GM12878 (cell line): ENCODE data around the gene PLA2G2E. TPM values are rescaled to one million over a fixed set of nuclear protein-coding genes. Genes with fewer than 3 reads are reported as not detected.

ENCODE experiments used
- ATAC-seq: fragments of 200-7000 bp; cut with Tn5 transposase; 3 replicates; pipeline ENCODE4 v1.9.1; 2020; ENCODE audit warnings: mild to moderate bottlenecking, moderate library complexity
- BruUV-seq: library from RNA; stranded (reverse); fragments of 400-500 nt; replicated peaks from 2 replicates; lab custom pipeline; 2021; lab: Mats Ljungman, UMichigan
- CTCF ChIA-PET: fragments of 300-600 bp; sonication (Branson Sonifier 250); formaldehyde crosslinking; extraction: SDS; loops from one replicate; lab custom pipeline; 2021; ENCODE audit warnings: inconsistent platforms; lab: Yijun Ruan, JAX
- POLR2A ChIA-PET: fragments of 350-600 bp; formaldehyde crosslinking; extraction: SDS; loops from one replicate; lab custom pipeline; 2021; ENCODE audit warnings: inconsistent platforms; lab: Charles Lee
- RAD21 ChIA-PET: fragments of 300-600 bp; sonication (Branson Sonifier 250); formaldehyde crosslinking; loops from one replicate; lab custom pipeline; 2023; ENCODE audit warnings: antibody characterized with exemption; ENCODE audit not compliant: unreplicated experiment; lab: Charles Lee
- SMC1A ChIA-PET: fragments of 300-600 bp; sonication (Branson Sonifier 250); formaldehyde crosslinking; loops from one replicate; lab custom pipeline; 2023; ENCODE audit not compliant: unreplicated experiment, uncharacterized antibody; lab: Charles Lee
- DNase-seq: peaks from one replicate; pipeline ENCODE4 v3.0.0-alpha.2; 2011; ENCODE audit warnings: low read depth, low spot score
- FAIRE-seq: peaks from 3 replicates; lab custom pipeline; 2011; peaks lifted over from hg19 to GRCh38; lab: Jason Lieb, UNC
- H2AFZ ChIP-seq: 2 replicates; pipeline ENCODE4 v1.6.0; 2011; ENCODE audit warnings: low read depth, low read length, control low read depth; ENCODE audit not compliant: control insufficient read depth
- H3K27ac ChIP-seq: 2 replicates; pipeline ENCODE4 v1.5.1; 2011; ENCODE audit warnings: control low read depth; ENCODE audit not compliant: control insufficient read depth, insufficient read depth
- H3K27me3 ChIP-seq, 2 experiments: replicated peaks in 1 of 2; 2 replicates each; pipeline versions ENCODE4 v1.6.0 to v1.6.1; 2011; ENCODE audit warnings: low read length in 1 of 2; ENCODE audit not compliant: control insufficient read depth in 2 of 2, insufficient read depth in 2 of 2
- H3K36me3 ChIP-seq, 2 experiments: 2 replicates each; pipeline ENCODE4 v1.5.1; 2011; ENCODE audit warnings: low read length in 1 of 2; ENCODE audit not compliant: control insufficient read depth in 2 of 2, insufficient read depth in 2 of 2
- H3K4me1 ChIP-seq: 2 replicates; pipeline ENCODE4 v1.6.1; 2011; ENCODE audit warnings: mild to moderate bottlenecking, low read length, moderate library complexity, mixed read lengths; ENCODE audit not compliant: control insufficient read depth, insufficient read depth
- H3K4me2 ChIP-seq: 2 replicates; pipeline ENCODE4 v1.6.0; 2011; ENCODE audit warnings: control low read depth; ENCODE audit not compliant: control insufficient read depth, insufficient read depth
- H3K4me3 ChIP-seq: fragments of 200-600 bp; sonication (generic); 2 replicates; pipeline ENCODE4 v1.5.1; 2016
- H3K79me2 ChIP-seq: 2 replicates; pipeline ENCODE4 v1.6.0; 2011; ENCODE audit warnings: low read length; ENCODE audit not compliant: control insufficient read depth, insufficient read depth
- H3K9ac ChIP-seq: 2 replicates; pipeline ENCODE4 v1.8.0; 2011; ENCODE audit warnings: low read length, control low read depth, mixed read lengths; ENCODE audit not compliant: control insufficient read depth, insufficient read depth
- H3K9me3 ChIP-seq: replicated peaks from 3 replicates; pipeline ENCODE4 v1.5.1; 2011; ENCODE audit warnings: mild to moderate bottlenecking, low read length; ENCODE audit not compliant: control insufficient read depth, insufficient read depth
- H4K20me1 ChIP-seq: 2 replicates; pipeline ENCODE4 v1.6.0; 2011; ENCODE audit not compliant: control insufficient read depth, insufficient read depth
- BRCA1 ChIP-seq: IDR thresholded peaks from 2 replicates; pipeline ENCODE4 v1.6.1; 2011; ENCODE audit warnings: low read depth, low read length, improper control_type of control experiment
- E4F1 ChIP-seq: fragments of 450-650 bp; IDR thresholded peaks from 2 replicates; pipeline ENCODE4 v1.6.1; 2018; ENCODE audit warnings: borderline replicate concordance, mild to moderate bottlenecking; ENCODE audit not compliant: partially characterized antibody
- EGR1 ChIP-seq, 2 experiments: IDR thresholded peaks; 1 replicate in 1 of 2; 2 replicates in 1 of 2; pipeline ENCODE4 v1.6.1; 2011 to 2012; ENCODE audit warnings: low read depth in 2 of 2, low read length in 2 of 2, borderline replicate concordance in 1 of 2, mild to moderate bottlenecking in 1 of 2, moderate library complexity in 1 of 2
- HDAC6 ChIP-seq: fragments of 200-600 bp; sonication (generic); IDR thresholded peaks from one replicate; pipeline ENCODE4 v1.8.0; 2017; ENCODE audit warnings: antibody characterized with exemption; ENCODE audit not compliant: unreplicated experiment
- LARP7 ChIP-seq: fragments of 450-650 bp; IDR thresholded peaks from 2 replicates; pipeline ENCODE4 v1.6.1; 2017; ENCODE audit warnings: mild to moderate bottlenecking
- NFXL1 ChIP-seq: fragments of 450-650 bp; IDR thresholded peaks from 2 replicates; pipeline ENCODE4 v1.6.1; 2017; ENCODE audit warnings: antibody characterized with exemption, mild to moderate bottlenecking, borderline replicate concordance
- NFYA ChIP-seq: IDR thresholded peaks from 2 replicates; pipeline ENCODE4 v1.6.1; 2011; ENCODE audit warnings: low read depth, mild to moderate bottlenecking, low read length, improper control_type of control experiment, borderline replicate concordance
- NKRF ChIP-seq: fragments of 450-650 bp; conservative IDR thresholded peaks from 2 replicates; pipeline ENCODE4 v1.6.1; 2017; ENCODE audit warnings: mild to moderate bottlenecking, moderate library complexity
- NR2F1 ChIP-seq: fragments of 450-650 bp; conservative IDR thresholded peaks from 2 replicates; pipeline ENCODE4 v1.6.1; 2017; ENCODE audit warnings: mild to moderate bottlenecking
- RFX5 ChIP-seq: IDR thresholded peaks from 2 replicates; pipeline ENCODE4 v1.6.1; 2011; ENCODE audit warnings: low read depth, low read length, improper control_type of control experiment
- SP1 ChIP-seq: IDR thresholded peaks from one replicate; pipeline ENCODE4 v1.6.1; 2011; ENCODE audit warnings: low read depth, low read length
- SPI1 ChIP-seq: IDR thresholded peaks from 2 replicates; pipeline ENCODE4 v1.6.1; 2011; ENCODE audit warnings: low read depth, mild to moderate bottlenecking, low read length, moderate library complexity, borderline replicate concordance; ENCODE audit not compliant: insufficient read depth
- ZNF24 ChIP-seq: fragments of 450-650 bp; IDR thresholded peaks from 2 replicates; pipeline ENCODE4 v1.6.1; 2017; ENCODE audit warnings: antibody characterized with exemption, mild to moderate bottlenecking
- ZNF622 ChIP-seq: fragments of 450-650 bp; IDR thresholded peaks from 2 replicates; pipeline ENCODE4 v1.6.1; 2017; ENCODE audit warnings: mild to moderate bottlenecking, inconsistent platforms
- ZZZ3 ChIP-seq: IDR thresholded peaks from 2 replicates; pipeline ENCODE4 v1.6.1; 2011; ENCODE audit warnings: low read depth; ENCODE audit not compliant: control insufficient read depth, insufficient read length
- WGBS: methylation state at CpG from one replicate; pipeline ENCODE4 v1.1.6; 2016; ENCODE audit warnings: low lambda C conversion rate; ENCODE audit not compliant: insufficient replicate concordance, insufficient coverage; ENCODE audit errors: missing lambda C conversion rate; 5-methylcytosine and 5-hydroxymethylcytosine counted together
- in situ Hi-C: fragments of 300-500 bp; cut with MboI; formaldehyde crosslinking; loops from 9 replicates; pipeline ENCODE4 v1.14.3; 2018; ENCODE audit warnings: mixed read lengths
- intact Hi-C: fragments of 100-400 bp; cut with micrococcal nuclease; formaldehyde crosslinking; loops from one replicate; pipeline ENCODE4 v1.14.2; 2022; ENCODE audit not compliant: unreplicated experiment
- polyA plus RNA-seq, 11 experiments: library from polyadenylated mRNA; depleted of rRNA in 4 of 11; unstranded in 6 of 11; stranded (reverse) in 5 of 11; fragments of >200 nt; fragmentation: Nextera tagmentation in 4 of 11; fragmentation: Illumina TruSeq in 1 of 11; extraction: Ambion mirVana in 4 of 11; extraction: Trizol in 1 of 11; gene quantifications; 1 replicate in 1 of 11; 2 replicates in 10 of 11; pipeline versions ENCODE4 v1.2.1 to v1.2.3, GENCODE V29; 2011 to 2016; ENCODE audit warnings: inconsistent platforms in 2 of 11, missing spikeins in 2 of 11, low read depth in 1 of 11
- total RNA-seq, 4 experiments: library from RNA; depleted of rRNA in 3 of 4; stranded (reverse); fragments of >200 nt in 3 of 4; fragmentation: Illumina TruSeq in 1 of 4; extraction: Trizol in 1 of 4; gene quantifications; 2 replicates each; pipeline versions ENCODE4 v1.2.1 to v1.2.3, GENCODE V29; 2013 to 2021

The PLA2G2E gene
- total and polyA plus RNA-seq, 10 of the 15 experiments (the other 5 are each of a cell fraction or from before 2014, with no cell fraction given): not detected

- no peaks in the 10 kb centered on the region for H3K27me3 ChIP-seq
- H3K9ac ChIP-seq: no peak overlapping the region
- no peak for ATAC-seq
- ChIA-PET SMC1A (no interaction called here), RAD21 (no interaction called here), POLR2A (no interaction called here), CTCF (interaction anchor here (1.1 to 1.9 kb wide), 4 partner anchors 14 to 323 kb away, joined by 3 to 5 read pairs (median 3); no protein-coding TSS in a partner anchor)
- H3K9me3 ChIP-seq: no peaks in the 10 kb centered on the region
- no peak overlapping the region for H3K4me3 ChIP-seq
- no peak for FAIRE-seq
- H3K4me1 ChIP-seq: no peaks in the 10 kb centered on the region; the same call in 1 of the 2 replicates
- H2AFZ ChIP-seq: no peak overlapping the region
- intact Hi-C loops (no loop called here), in situ Hi-C loops (no loop called here)
- peaks cover 23% of the 10 kb centered on the region for H3K79me2 ChIP-seq
- peaks cover 7% of the 10 kb centered on the region in 2 experiments; a peak in 3 of 4 replicates for H3K36me3 ChIP-seq
- no peak for DNase-seq
- no peak overlapping the region for H3K4me2 ChIP-seq
- TF ChIP-seq ZNF622 (no peak), NFYA (no peak), SPI1 (no peak), BRCA1 (no peak), SP1 (no peak)
- no peaks in the 10 kb centered on the region for H4K20me1 ChIP-seq
- BruUV-seq: no TSS peak
- no peak overlapping the region for H3K27ac ChIP-seq
Measured at GRCh38 chr1:19889656-19890055, 33.8 kb downstream of the PLA2G2E start.

GRCh38 chr1:19888112-19888511, 35.3 kb downstream of the PLA2G2E start:
- SMC1A ChIA-PET: no interaction called here
- WGBS: 100% methylated on average over 1 of the region's 1 CpG
- TF ChIP-seq RFX5 (no peak), ZZZ3 (no peak), NFXL1 (no peak), NKRF (no peak), ZNF24 (no peak), E4F1 (no peak), NR2F1 (no peak), EGR1 (IDR thresholded peaks at IDR 0.05; ENCODE audit: borderline replicate concordance in 1 of 2, low read depth in 2 of 2, low read length in 2 of 2) (no peak), LARP7 (no peak), HDAC6 (no peak)

More at GRCh38 chr1:19888112-19888511, 35.3 kb downstream of the PLA2G2E start:
- Histone ChIP-seq H3K27ac (no peak overlapping the region), H3K4me2 (no peak overlapping the region), H3K27me3 (no peaks in the 10 kb centered on the region), H3K36me3 (peaks cover 3 to 7% of the 10 kb centered on the region in 2 experiments; a peak in 3 of 4 replicates), H3K9me3 (no peaks in the 10 kb centered on the region), H4K20me1 (no peaks in the 10 kb centered on the region), H3K4me1 (no peaks in the 10 kb centered on the region; the same call in 1 of the 2 replicates), H2AFZ (no peak overlapping the region), H3K4me3 (no peak overlapping the region), H3K79me2 (peaks cover 37% of the 10 kb centered on the region), H3K9ac (no peak overlapping the region)
- ChIA-PET POLR2A (no interaction called here), CTCF (interaction anchor here (1.9 kb wide), 1 partner anchor 324 kb away, joined by 5 read pairs; no protein-coding TSS in a partner anchor), RAD21 (no interaction called here)
- ATAC-seq (peak; percentile 22; the same call in 1 of the 3 replicates), FAIRE-seq (no peak), DNase-seq (no peak)
- in situ Hi-C loops (no loop called here), intact Hi-C loops (no loop called here)
- no TSS peak for BruUV-seq
